Activated naive CD8-positive, alpha-beta T cell treated with anti-CD3 and anti-CD28 coated beads, Interleukin-2, amount 50 U/mL, for 24 hours (primary cell): Measurements from ENCODE around the gene ARID3B.
"Not testable (repeated sequence)": the region's sequence is repeated elsewhere in the genome, so short reads cannot be mapped to it uniquely, and the experiment has no call there.

ENCODE experiments used
- ATAC-seq: fragments of 150-1000 bp; cut with Tn5 transposase; one replicate; pipeline ENCODE4 v1.10.0; 2021
- DNase-seq: peaks from one replicate; pipeline ENCODE4 v3.0.0; 2021
- H3K27ac Mint-ChIP-seq: one replicate; pipeline ENCODE4 v1.8.0; 2021; ENCODE audit warnings: mild to moderate bottlenecking, mixed read lengths
- H3K27me3 Mint-ChIP-seq: one replicate; pipeline ENCODE4 v1.8.0; 2021; ENCODE audit warnings: mixed read lengths
- H3K36me3 Mint-ChIP-seq: one replicate; pipeline ENCODE4 v1.8.0; 2021; ENCODE audit warnings: low read depth, mixed read lengths
- H3K4me1 Mint-ChIP-seq: one replicate; pipeline ENCODE4 v1.8.0; 2021; ENCODE audit warnings: mixed read lengths
- H3K4me3 Mint-ChIP-seq: one replicate; pipeline ENCODE4 v1.8.0; 2021; ENCODE audit warnings: mild to moderate bottlenecking, moderate library complexity, mixed read lengths
- H3K9me3 Mint-ChIP-seq: one replicate; pipeline ENCODE4 v1.8.0; 2021; ENCODE audit warnings: mixed read lengths

Gene ARID3B

DNA sequence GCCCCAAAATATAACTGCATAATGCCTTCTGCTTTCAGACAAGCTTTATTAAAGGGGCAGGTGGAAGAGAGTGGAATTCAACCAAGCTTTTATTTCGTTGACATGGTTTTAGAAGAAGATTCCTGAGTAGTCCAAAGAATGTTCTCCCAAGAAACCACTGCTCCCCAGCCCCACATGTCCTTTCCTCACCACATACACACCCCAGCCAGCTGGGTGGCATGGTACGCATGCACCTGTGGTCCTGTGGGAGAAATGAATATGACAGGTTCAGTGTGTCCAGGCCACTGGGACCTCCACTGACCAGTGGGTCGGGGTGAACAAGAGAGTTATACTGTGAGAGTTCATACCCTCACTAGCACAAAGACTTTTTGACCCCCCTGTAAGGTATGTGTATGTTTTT, 30.2 kb downstream of the ARID3B start:
- Mint-ChIP-seq H3K36me3 (peaks cover 30% of the 10 kb centered on the region), H3K27me3 (no peaks in the 10 kb centered on the region), H3K9me3 (no peaks in the 10 kb centered on the region), H3K4me3 (no peak overlapping the region), H3K27ac (no peak overlapping the region), H3K4me1 (peaks cover 19% of the 10 kb centered on the region)
- ATAC-seq = no peak
- no peak for DNase-seq

DNA sequence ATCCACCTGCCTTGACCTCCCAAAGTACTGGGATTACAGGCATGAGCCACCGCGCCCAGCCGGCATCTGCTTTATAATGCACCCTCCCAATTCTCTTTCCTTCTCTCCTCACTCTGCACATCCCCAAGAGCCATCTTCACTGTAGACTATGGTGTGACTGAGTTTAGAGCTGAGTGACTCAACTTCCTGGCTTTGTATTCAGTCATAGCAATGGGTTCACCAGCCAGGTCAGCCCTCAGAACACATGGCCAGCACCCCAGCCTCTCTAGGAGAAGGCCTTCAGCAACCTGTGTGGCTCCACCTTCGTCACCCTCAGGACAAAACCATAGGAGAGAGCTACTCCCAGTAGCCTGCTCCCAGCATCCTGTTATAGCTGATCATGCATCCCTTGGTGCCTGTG, 33.0 kb downstream of the ARID3B start:
- Mint-ChIP-seq H3K27me3 (no peaks in the 10 kb centered on the region), H3K36me3 (peaks cover 29% of the 10 kb centered on the region), H3K27ac (peak overlapping the region; percentile 30), H3K4me1 (peaks cover 8% of the 10 kb centered on the region), H3K4me3 (no peak overlapping the region), H3K9me3 (no peaks in the 10 kb centered on the region)
- peak; percentile 80 for ATAC-seq
- no peak for DNase-seq

DNA sequence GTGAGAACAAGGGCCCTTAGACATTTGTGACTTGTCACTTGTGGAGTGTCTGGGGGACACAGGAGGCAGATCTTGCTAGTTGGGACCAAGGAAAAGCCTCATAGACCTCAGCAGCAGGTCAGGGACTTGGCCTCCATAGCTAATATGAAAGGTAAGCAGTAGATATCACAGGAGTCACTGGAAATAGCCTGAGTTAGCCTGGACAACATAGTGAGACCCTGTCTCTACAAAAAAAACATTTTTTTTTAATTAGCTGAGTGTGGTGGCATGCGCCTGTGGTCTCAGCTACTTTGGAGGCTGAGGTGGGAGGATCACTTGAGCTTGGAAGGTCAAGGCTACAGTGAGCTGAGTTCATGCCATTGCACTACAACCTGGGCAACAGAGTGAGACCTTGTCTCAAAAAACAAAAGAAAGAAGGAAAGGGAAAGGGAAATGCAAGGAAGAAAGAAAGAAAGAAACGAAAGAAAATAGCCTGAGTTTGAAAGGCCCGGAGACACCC, 37.5 kb downstream of the ARID3B start:
- H3K27ac Mint-ChIP-seq = no peak overlapping the region
- H3K36me3 Mint-ChIP-seq = peaks cover 21% of the 10 kb centered on the region
- ATAC-seq (no peak), DNase-seq (no peak)
- H3K9me3 Mint-ChIP-seq = no peaks in the 10 kb centered on the region
- no peaks in the 10 kb centered on the region for H3K27me3 Mint-ChIP-seq
- H3K4me1 Mint-ChIP-seq = peaks cover 6% of the 10 kb centered on the region
- no peak overlapping the region for H3K4me3 Mint-ChIP-seq

- Mint-ChIP-seq H3K27ac (no peak overlapping the region), H3K9me3 (no peaks in the 10 kb centered on the region), H3K4me3 (no peak overlapping the region), H3K4me1 (peaks cover 2% of the 10 kb centered on the region), H3K27me3 (no peaks in the 10 kb centered on the region), H3K36me3 (peaks cover 17% of the 10 kb centered on the region)
- DNase-seq (no peak), ATAC-seq (no peak)
Observed at GRCh38 chr15:74579001-74579400, 38.0 kb downstream of the ARID3B start.

DNA sequence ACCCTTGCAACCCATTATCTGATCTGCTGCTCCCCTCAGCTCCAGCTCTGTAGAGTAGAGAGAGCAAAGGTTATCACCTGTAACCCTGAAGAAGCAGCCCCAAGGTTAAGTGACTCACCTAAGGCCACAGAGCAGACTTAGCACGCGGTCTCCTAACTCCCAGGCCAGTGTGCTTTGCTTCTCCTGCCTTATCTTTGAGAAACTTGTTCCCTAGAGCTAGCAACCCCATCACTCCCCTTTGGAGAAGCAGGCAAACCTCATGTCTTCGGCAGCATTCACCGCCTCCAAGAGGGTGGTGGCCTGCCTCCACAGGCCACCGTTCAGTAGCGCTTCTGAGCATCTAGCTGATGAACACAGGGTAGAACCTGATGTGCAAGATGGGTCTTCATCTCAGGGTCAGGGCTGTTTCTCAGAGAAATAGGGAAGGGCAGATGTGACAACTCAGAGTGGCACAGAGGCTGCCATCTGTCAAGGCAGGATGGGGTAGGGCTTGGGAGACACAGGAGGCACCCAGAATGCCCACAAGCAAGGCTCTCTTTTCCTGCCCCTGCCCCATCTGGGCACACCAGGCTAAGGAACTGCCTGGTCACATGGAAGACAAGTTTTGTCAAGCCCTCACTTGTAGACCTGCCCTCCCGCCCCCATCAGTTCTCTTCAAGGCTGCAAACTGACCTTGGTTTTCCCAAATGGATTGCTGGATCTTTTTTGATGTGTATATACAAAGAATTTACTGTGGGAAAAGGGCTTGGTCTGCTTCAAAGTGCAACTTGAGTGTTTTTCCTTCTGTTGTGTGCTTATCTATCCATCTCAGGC, 39.7 kb downstream of the ARID3B start:
- DNase-seq (no peak), ATAC-seq (no peak)
- no peaks in the 10 kb centered on the region for H3K4me1 Mint-ChIP-seq
- no peaks in the 10 kb centered on the region for H3K9me3 Mint-ChIP-seq
- no peak overlapping the region for H3K4me3 Mint-ChIP-seq
- H3K27me3 Mint-ChIP-seq = no peaks in the 10 kb centered on the region
- no peak overlapping the region for H3K27ac Mint-ChIP-seq
- H3K36me3 Mint-ChIP-seq = peaks cover 6% of the 10 kb centered on the region

DNA sequence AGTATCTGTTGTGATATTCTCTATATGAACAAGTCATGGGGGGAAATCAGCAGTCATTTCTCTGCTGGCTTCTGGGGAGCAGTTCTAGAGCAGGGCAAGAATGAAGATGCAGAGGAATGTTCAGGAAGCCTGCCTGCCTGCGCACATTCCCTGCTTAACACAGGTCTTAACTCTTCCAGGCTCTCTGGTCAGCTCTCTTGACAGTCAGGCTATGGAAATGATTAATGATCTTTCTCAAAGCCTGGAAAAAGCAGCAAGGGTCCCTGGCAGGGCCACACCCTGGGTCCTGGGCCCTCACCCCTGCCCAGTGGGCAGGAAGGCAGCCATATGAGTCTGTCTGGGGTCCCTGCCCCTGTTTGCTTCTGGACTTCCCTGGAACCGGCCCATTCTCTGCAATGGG, 43.2 kb downstream of the ARID3B start:
- DNase-seq (no peak), ATAC-seq (no peak)
- no peak overlapping the region for H3K27ac Mint-ChIP-seq
- H3K36me3 Mint-ChIP-seq = peaks cover 2% of the 10 kb centered on the region
- H3K4me3 Mint-ChIP-seq = no peak overlapping the region
- H3K9me3 Mint-ChIP-seq = no peaks in the 10 kb centered on the region
- H3K4me1 Mint-ChIP-seq = no peaks in the 10 kb centered on the region
- no peaks in the 10 kb centered on the region for H3K27me3 Mint-ChIP-seq

DNA sequence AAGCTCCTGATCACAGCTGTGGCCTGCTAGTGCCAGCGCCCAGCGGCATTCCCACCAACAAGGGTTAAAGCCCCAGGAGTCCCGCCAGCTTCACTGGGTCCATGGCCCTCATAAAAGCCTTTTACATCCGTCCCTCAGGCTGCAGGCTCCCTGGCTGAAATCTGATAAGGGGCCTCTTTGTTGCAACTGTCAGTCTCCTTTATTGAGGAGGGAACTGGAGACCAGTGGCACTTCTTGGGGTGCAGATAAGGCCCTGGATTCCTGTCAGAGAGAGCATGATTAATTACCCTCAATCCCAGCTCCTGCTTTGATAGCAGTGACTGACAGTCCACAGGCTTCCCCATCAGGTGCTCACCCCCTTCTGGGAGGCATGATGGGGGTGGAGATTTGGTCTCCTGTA, 43.8 kb downstream of the ARID3B start:
- no peaks in the 10 kb centered on the region for H3K4me1 Mint-ChIP-seq
- DNase-seq = no peak
- H3K27me3 Mint-ChIP-seq = no peaks in the 10 kb centered on the region
- H3K9me3 Mint-ChIP-seq = no peaks in the 10 kb centered on the region
- H3K4me3 Mint-ChIP-seq = no peak overlapping the region
- ATAC-seq = no peak
- peaks cover 4% of the 10 kb centered on the region for H3K36me3 Mint-ChIP-seq
- H3K27ac Mint-ChIP-seq = no peak overlapping the region

DNA sequence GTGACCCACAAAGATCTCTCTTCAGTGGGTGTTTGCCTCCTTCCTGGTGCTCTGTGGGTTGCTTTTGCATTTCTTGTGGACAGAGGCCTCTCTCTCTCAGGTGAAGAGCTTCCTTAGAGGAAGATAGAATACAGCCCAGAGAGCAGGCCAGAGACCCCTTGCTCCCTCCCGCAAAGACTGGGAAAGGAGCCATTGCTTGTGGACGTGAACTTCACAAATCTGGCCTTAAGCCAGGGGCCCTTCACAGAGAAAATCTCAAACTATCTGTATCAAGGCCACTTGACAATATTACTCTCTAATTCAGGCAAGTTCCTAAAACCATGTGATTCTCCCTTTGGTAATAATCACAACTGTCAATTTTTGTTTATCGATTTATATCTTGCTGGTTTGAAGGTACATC, 44.2 kb downstream of the ARID3B start:
- DNase-seq (no peak), ATAC-seq (no peak)
- no peaks in the 10 kb centered on the region for H3K27me3 Mint-ChIP-seq
- peaks cover 5% of the 10 kb centered on the region for H3K36me3 Mint-ChIP-seq
- H3K9me3 Mint-ChIP-seq = no peaks in the 10 kb centered on the region
- no peak overlapping the region for H3K27ac Mint-ChIP-seq
- no peak overlapping the region for H3K4me3 Mint-ChIP-seq
- no peaks in the 10 kb centered on the region for H3K4me1 Mint-ChIP-seq

DNA sequence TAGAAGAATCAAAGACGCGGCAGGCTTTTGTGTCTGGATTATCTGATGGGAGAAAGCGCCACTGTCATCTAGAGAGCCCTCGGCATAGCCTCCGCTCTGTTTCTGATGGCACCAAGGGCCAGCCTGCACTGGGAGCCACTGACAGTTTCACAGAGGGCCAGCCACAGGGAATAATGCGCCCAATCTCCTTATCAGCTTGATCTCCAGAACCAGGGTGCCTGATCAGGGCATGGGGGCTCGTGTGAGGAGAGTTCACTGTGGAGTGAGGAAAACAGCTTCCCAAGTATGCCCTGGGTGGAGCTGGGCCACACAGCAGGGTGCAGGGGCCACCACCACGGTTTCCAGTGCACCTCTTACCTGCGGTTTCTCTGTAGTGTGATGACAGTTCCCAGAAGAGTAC, 44.8 kb downstream of the ARID3B start:
- no peak for DNase-seq
- Mint-ChIP-seq H3K4me1 (no peaks in the 10 kb centered on the region), H3K27me3 (no peaks in the 10 kb centered on the region), H3K4me3 (no peak overlapping the region), H3K36me3 (peaks cover 5% of the 10 kb centered on the region), H3K9me3 (no peaks in the 10 kb centered on the region), H3K27ac (no peak overlapping the region)
- ATAC-seq = no peak

- ATAC-seq (no peak), DNase-seq (no peak)
- no peaks in the 10 kb centered on the region for H3K9me3 Mint-ChIP-seq
- no peak overlapping the region for H3K27ac Mint-ChIP-seq
- H3K27me3 Mint-ChIP-seq = no peaks in the 10 kb centered on the region
- no peak overlapping the region for H3K4me3 Mint-ChIP-seq
- H3K36me3 Mint-ChIP-seq = peaks cover 4% of the 10 kb centered on the region
- H3K4me1 Mint-ChIP-seq = no peaks in the 10 kb centered on the region
Observed at GRCh38 chr15:74589826-74590225, 48.8 kb downstream of the ARID3B start.

DNA sequence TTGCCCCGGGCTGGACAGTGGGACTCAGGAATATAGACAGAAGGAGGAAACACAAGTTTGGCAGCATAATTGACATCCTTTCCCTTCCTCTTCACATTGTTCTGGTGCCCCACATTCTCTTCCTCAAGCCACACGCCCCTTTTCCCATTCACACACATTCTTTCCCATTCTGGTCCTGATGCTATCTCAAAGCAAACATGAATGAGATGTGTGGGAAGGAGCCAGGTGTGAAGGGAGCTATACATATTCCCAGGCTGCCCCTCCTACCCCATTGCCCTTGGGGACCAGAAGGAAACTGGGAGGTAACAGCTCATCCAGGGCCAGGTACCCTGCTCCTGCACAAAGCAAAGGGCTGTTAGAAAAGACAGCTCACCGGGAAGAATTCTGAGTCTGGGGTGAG, 51.2 kb downstream of the ARID3B start:
- peaks cover 2% of the 10 kb centered on the region for H3K4me1 Mint-ChIP-seq
- no peak for DNase-seq
- no peaks in the 10 kb centered on the region for H3K27me3 Mint-ChIP-seq
- H3K27ac Mint-ChIP-seq = no peak overlapping the region
- no peak overlapping the region for H3K4me3 Mint-ChIP-seq
- H3K36me3 Mint-ChIP-seq = peaks cover 7% of the 10 kb centered on the region
- no peaks in the 10 kb centered on the region for H3K9me3 Mint-ChIP-seq
- ATAC-seq = no peak

- no peaks in the 10 kb centered on the region for H3K9me3 Mint-ChIP-seq
- ATAC-seq (no peak), DNase-seq (no peak)
- H3K4me3 Mint-ChIP-seq = no peak overlapping the region
- no peak overlapping the region for H3K27ac Mint-ChIP-seq
- peaks cover 11% of the 10 kb centered on the region for H3K36me3 Mint-ChIP-seq
- no peaks in the 10 kb centered on the region for H3K27me3 Mint-ChIP-seq
- peaks cover 6% of the 10 kb centered on the region for H3K4me1 Mint-ChIP-seq
Observed at GRCh38 chr15:74593122-74593521, 52.1 kb downstream of the ARID3B start.

DNA sequence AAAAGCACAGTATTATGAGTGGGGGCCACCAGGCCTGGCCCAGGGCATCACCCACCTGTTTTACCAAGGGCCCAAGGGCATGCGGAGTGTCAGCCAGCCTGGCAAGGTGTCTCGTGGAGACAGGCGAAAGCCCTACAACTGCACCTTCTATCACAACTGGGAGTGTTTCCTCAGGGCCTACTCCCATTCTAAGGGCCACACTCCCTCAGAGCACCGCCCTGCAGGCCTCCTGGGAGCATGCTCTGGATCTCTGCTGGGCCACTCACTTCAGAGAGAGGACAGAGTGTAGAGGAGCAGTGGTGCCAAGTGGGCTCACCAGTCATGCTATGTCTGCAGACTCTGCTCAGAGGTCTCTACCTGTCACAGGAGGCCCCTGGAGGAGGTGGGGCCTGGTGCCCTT, 53.4 kb downstream of the ARID3B start:
- Mint-ChIP-seq H3K27me3 (no peaks in the 10 kb centered on the region), H3K9me3 (no peaks in the 10 kb centered on the region), H3K27ac (no peak overlapping the region), H3K36me3 (peaks cover 16% of the 10 kb centered on the region), H3K4me1 (peaks cover 20% of the 10 kb centered on the region), H3K4me3 (no peak overlapping the region)
- ATAC-seq (no peak), DNase-seq (no peak)

DNA sequence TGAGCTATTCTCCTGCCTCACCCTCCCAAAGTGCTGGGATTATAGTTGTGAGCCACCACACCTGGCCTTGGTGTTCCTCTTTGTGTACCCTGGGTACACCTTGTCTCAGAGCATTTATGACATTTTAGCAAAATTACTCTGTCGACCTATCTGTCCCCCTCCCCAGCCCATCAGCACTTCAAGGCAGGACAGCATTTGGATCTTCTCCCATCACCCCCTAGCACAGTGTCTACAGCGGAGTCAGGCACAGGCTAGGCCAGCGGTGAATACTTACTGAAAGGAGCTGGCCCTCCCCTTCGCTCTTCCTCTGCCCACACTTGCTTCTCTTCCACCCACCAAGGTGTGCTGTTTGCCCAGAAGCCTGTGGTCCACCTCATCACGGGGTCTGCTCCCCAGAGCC, 54.3 kb downstream of the ARID3B start:
- H3K4me1 Mint-ChIP-seq = peaks cover 22% of the 10 kb centered on the region
- H3K27me3 Mint-ChIP-seq = no peaks in the 10 kb centered on the region
- no peak for DNase-seq
- H3K9me3 Mint-ChIP-seq = no peaks in the 10 kb centered on the region
- peaks cover 14% of the 10 kb centered on the region for H3K36me3 Mint-ChIP-seq
- no peak for ATAC-seq
- H3K4me3 Mint-ChIP-seq = no peak overlapping the region
- H3K27ac Mint-ChIP-seq = peak overlapping the region; percentile 65

DNA sequence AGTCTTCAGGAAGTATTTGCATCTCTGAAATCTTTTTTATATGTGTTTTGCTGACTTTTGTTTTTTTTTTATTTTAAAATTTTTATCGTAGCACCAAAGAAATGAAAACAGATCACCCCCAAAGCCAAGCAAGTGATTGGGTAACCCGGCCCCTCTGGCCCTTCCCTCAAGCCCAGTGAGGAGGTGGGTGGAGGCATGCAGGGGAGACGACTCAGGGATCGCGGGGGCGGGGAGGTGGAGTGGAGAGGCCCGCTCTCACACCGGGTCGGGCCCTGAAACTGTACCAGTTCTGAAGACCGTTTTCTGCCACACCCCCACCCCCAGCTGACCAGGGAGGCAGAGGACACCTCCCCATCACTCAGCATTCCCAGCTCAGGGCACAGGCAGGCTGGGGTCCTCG, 55.7 kb downstream of the ARID3B start:
- not testable (repeated sequence) for H3K9me3 Mint-ChIP-seq, H3K27ac Mint-ChIP-seq, DNase-seq, ATAC-seq, H3K4me3 Mint-ChIP-seq, H3K27me3 Mint-ChIP-seq
- peaks cover 22% of the 10 kb centered on the region for H3K4me1 Mint-ChIP-seq
- H3K36me3 Mint-ChIP-seq = peaks cover 14% of the 10 kb centered on the region
